ENCODE data around the gene MLLT10. TPM values are rescaled to one million over a fixed set of nuclear protein-coding genes. Genes with fewer than 3 reads are reported as not detected.

Gene MLLT10
- total and polyA plus RNA-seq, 9 of the 15 experiments (the other 6 are each of a cell fraction or from before 2014, with no cell fraction given) = 18.8 to 81.4 (median 64.2) TPM

DNA sequence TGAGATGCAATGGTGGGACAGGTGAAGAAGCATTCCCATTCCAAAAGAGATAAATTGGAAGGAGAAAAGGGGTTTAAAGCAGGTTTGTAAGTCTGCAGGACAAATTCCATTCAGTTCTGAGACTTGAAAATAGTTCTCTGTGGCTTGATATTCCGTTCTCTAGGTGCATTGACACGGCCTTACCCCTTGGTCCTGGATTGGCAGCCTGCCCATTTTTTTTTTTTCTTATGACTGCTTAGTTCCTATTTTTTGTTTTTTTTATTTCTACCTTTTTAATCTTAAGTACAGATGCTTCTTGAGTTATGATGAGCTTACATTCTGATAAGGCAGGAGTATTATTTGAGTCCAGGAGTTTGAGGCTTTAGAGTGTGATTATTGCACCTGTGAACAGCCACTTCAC is 70.6 kb downstream of the MLLT10 start:
- Histone ChIP-seq H3K79me2 (ENCODE audit: control insufficient read depth, insufficient read depth, low read length) (peaks cover 81% of the 10 kb centered on the region), H3K9ac (ENCODE audit: insufficient read depth in 1 of 2, low read depth in 2 of 2, low read length in 2 of 2) (no peak overlapping the region), H3K27ac (ENCODE audit: extremely low read depth, low read depth, low read length) (no peak overlapping the region), H3K4me3 (no peak overlapping the region), H3K4me2 (ENCODE audit: insufficient read depth, low read length) (no peak overlapping the region), H3K9me1 (ENCODE audit: control insufficient read depth, insufficient read depth, low read length) (no peaks in the 10 kb centered on the region), H3K27me3 (ENCODE audit: control insufficient read depth in 2 of 2, insufficient read depth in 2 of 2, low read length in 2 of 2) (no peaks in the 10 kb centered on the region), H2AFZ (ENCODE audit: low read depth, low read length) (no peak overlapping the region), H4K20me1 (replicated peaks; ENCODE audit: control insufficient read depth, insufficient read depth, low read length) (no peaks in the 10 kb centered on the region), H3K9me3 (replicated peaks; ENCODE audit: control insufficient read depth, insufficient read depth, low read depth, low read length) (no peaks in the 10 kb centered on the region; the same call in 1 of the 2 replicates), H3K4me1 (replicated peaks in 1 of 2; ENCODE audit: control insufficient read depth in 2 of 2, insufficient read depth in 2 of 2, low read length in 2 of 2) (0 out of 5 replicates have a peak, but pooled peaks cover 0 to 3% of the 10 kb centered on the region in 2 experiments), H3K36me3 (ENCODE audit: control insufficient read depth, insufficient read depth, low read length) (peaks cover 34% of the 10 kb centered on the region)
- intact Hi-C loops (cut with micrococcal nuclease) = loop anchor here (10.0 kb wide), 1 partner anchor 110 kb away; no protein-coding TSS in a partner anchor
- WGBS (ENCODE audit: insufficient coverage, low coverage, missing lambda C conversion rate) = 57% methylated on average over 2 of the region's 2 CpGs
- BruUV-seq (replicated peaks) = no TSS peak
- TF ChIP-seq POLR2A (conservative IDR thresholded peaks at IDR 0.05) = no peak
- TF ChIP-seq NCOA6 (IDR thresholded peaks at IDR 0.05) = no peak
- peak; percentile 81 for TF ChIP-seq NFIC (IDR thresholded peaks at IDR 0.05)
- no peak for TF ChIP-seq MAFK (IDR thresholded peaks at IDR 0.05; ENCODE audit: low read length)
- peak in 1 of 4 experiments; percentile 8 for DNase-seq (ENCODE audit: extremely low read depth in 1 of 4, low spot score in 3 of 4)
- FAIRE-seq = no peak
- no peak for ATAC-seq
- ChIA-PET CTCF (ENCODE audit: low intra/inter-chr PET ratio) (no interaction called here), POLR2A (no interaction called here)
- in situ Hi-C loops (cut with MboI) = no loop called here

- peak; percentile 65; the same call in 1 of the 2 replicates for TF ChIP-seq TRIM28 (IDR thresholded peaks at IDR 0.05)
- TF ChIP-seq ATF7 (IDR thresholded peaks at IDR 0.05) = no peak
- peak in 1 of 2 experiments; percentile 62; a peak in 2 of 4 replicates for TF ChIP-seq TRIM24 (IDR thresholded peaks at IDR 0.05)
- no peak for TF ChIP-seq ZKSCAN8 (CRISPR knock-in tag; IDR thresholded peaks at IDR 0.05)
- TF ChIP-seq, protein P1, sequence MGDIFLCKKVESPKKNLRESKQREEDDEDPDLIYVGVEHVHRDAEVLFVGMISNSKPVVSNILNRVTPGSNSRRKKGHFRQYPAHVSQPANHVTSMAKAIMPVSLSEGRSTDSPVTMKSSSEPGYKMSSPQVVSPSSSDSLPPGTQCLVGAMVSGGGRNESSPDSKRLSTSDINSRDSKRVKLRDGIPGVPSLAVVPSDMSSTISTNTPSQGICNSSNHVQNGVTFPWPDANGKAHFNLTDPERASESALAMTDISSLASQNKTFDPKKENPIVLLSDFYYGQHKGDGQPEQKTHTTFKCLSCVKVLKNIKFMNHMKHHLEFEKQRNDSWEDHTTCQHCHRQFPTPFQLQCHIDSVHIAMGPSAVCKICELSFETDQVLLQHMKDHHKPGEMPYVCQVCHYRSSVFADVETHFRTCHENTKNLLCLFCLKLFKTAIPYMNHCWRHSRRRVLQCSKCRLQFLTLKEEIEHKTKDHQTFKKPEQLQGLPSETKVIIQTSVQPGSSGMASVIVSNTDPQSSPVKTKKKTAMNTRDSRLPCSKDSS (IDR thresholded peaks at IDR 0.05; ENCODE audit: low read depth, partially characterized antibody) = peak; percentile 49
- intact Hi-C loops (cut with micrococcal nuclease) = loop anchor here (10.0 kb wide), 1 partner anchor 113 kb away; no protein-coding TSS in a partner anchor
- no peak overlapping the region for H2AFZ ChIP-seq (ENCODE audit: low read depth, low read length)
- DNase-seq (ENCODE audit: extremely low read depth in 1 of 4, low spot score in 3 of 4) (no peak), ATAC-seq (no peak), FAIRE-seq (no peak)
- H4K20me1 ChIP-seq (replicated peaks; ENCODE audit: control insufficient read depth, insufficient read depth, low read length) = no peaks in the 10 kb centered on the region
- H3K4me2 ChIP-seq (ENCODE audit: insufficient read depth, low read length) = no peak overlapping the region
- BruUV-seq (replicated peaks) = no TSS peak
- no peaks in the 10 kb centered on the region for H3K9me1 ChIP-seq (ENCODE audit: control insufficient read depth, insufficient read depth, low read length)
- no peak overlapping the region for H3K4me3 ChIP-seq
- H3K79me2 ChIP-seq (ENCODE audit: control insufficient read depth, insufficient read depth, low read length) = peaks cover 72% of the 10 kb centered on the region
- CTCF ChIA-PET (ENCODE audit: low intra/inter-chr PET ratio) = interaction anchor here (0.6 kb wide), 1 partner anchor 43 kb away, joined by 3 read pairs; no protein-coding TSS in a partner anchor
- H3K27ac ChIP-seq (ENCODE audit: extremely low read depth, low read depth, low read length) = no peak overlapping the region
- no peak overlapping the region for H3K9ac ChIP-seq (ENCODE audit: insufficient read depth in 1 of 2, low read depth in 2 of 2, low read length in 2 of 2)
- no peaks in the 10 kb centered on the region for H3K4me1 ChIP-seq (replicated peaks in 1 of 2; ENCODE audit: control insufficient read depth in 2 of 2, insufficient read depth in 2 of 2, low read length in 2 of 2)
- no peaks in the 10 kb centered on the region for H3K27me3 ChIP-seq (ENCODE audit: control insufficient read depth in 2 of 2, insufficient read depth in 2 of 2, low read length in 2 of 2)
- peaks cover 52% of the 10 kb centered on the region for H3K36me3 ChIP-seq (ENCODE audit: control insufficient read depth, insufficient read depth, low read length)
- WGBS (ENCODE audit: insufficient coverage, low coverage, missing lambda C conversion rate) = 91% methylated on average over 1 of the region's 2 CpGs
- no peaks in the 10 kb centered on the region; the same call in 1 of the 2 replicates for H3K9me3 ChIP-seq (replicated peaks; ENCODE audit: control insufficient read depth, insufficient read depth, low read depth, low read length)
- in situ Hi-C loops (cut with MboI) = no loop called here
- POLR2A ChIA-PET = interaction anchor here (0.6 to 0.9 kb wide), 2 partner anchors 10 to 19 kb away, joined by 3 to 5 read pairs; no protein-coding TSS in a partner anchor
Observed at GRCh38 chr10:21607907-21608306, 73.9 kb downstream of the MLLT10 start.
